K562 (cell line): ENCODE measurements around the gene TUFM. TPM values are rescaled to one million over a fixed set of nuclear protein-coding genes. Genes with fewer than 3 reads are reported as not detected.

Source experiments
- EHMT2 ChIP-seq: fragments of 450-650 bp; IDR thresholded peaks from 2 replicates; pipeline ENCODE4 v1.6.1; 2018; ENCODE audit warnings: antibody characterized with exemption
- ETV5 ChIP-seq: sonication (generic); formaldehyde crosslinking; IDR thresholded peaks from 2 replicates; pipeline ENCODE4 v1.4.0; 2020; ENCODE audit warnings: low read depth, mild to moderate bottlenecking, missing genetic modification reagents
- HINFP ChIP-seq: fragments of 450-650 bp; conservative IDR thresholded peaks from 2 replicates; pipeline ENCODE4 v1.6.1; 2016; ENCODE audit warnings: missing genetic modification characterization, low read depth, mild to moderate bottlenecking, control low read depth, missing compliant biosample characterization
- HNRNPUL1 ChIP-seq: fragments of 200-400 bp; formaldehyde crosslinking; IDR thresholded peaks from 2 replicates; pipeline ENCODE4 v1.6.1; 2017; ENCODE audit warnings: low read length
- JUND ChIP-seq, 2 experiments: IDR thresholded peaks; 2 replicates in 1 of 2; 3 replicates in 1 of 2; pipeline ENCODE4 v1.6.1; 2011; ENCODE audit warnings: borderline replicate concordance in 2 of 2, low read depth in 2 of 2, low read length in 2 of 2, improper control_type of control experiment in 1 of 2, missing biosample characterization in 1 of 2, missing genetic modification characterization in 1 of 2, missing genetic modification reagents in 1 of 2
- MGA ChIP-seq: fragments of 450-650 bp; IDR thresholded peaks from 2 replicates; pipeline ENCODE4 v1.6.1; 2016; ENCODE audit warnings: mild to moderate bottlenecking, moderate library complexity
- NR2C2 ChIP-seq, 2 experiments: fragments of 200-800 bp in 1 of 2; sonication (Bioruptor generic) in 1 of 2; sonication (generic) in 1 of 2; formaldehyde crosslinking in 1 of 2; IDR thresholded peaks; 2 replicates each; pipeline versions ENCODE4 v1.6.1 to v1.8.0; 2016 to 2022; ENCODE audit warnings: mild to moderate bottlenecking in 1 of 2, missing compliant biosample characterization in 1 of 2, missing genetic modification characterization in 1 of 2, missing genetic modification reagents in 1 of 2
- NR3C1 ChIP-seq: sonication (generic); formaldehyde crosslinking; IDR thresholded peaks from 2 replicates; pipeline ENCODE4 v1.8.1; 2022; ENCODE audit warnings: missing genetic modification reagents
- RUNX1 ChIP-seq: sonication (generic); IDR thresholded peaks from 2 replicates; pipeline ENCODE4 v1.6.1; 2016; ENCODE audit warnings: antibody characterized with exemption, low read depth
- SPI1 ChIP-seq: IDR thresholded peaks from 2 replicates; pipeline ENCODE4 v1.6.1; 2011; ENCODE audit warnings: low read depth, low read length, control low read depth, borderline replicate concordance
- TARDBP ChIP-seq: fragments of 450-650 bp; IDR thresholded peaks from 2 replicates; pipeline ENCODE4 v1.6.1; 2016
- ZNF561 ChIP-seq: fragments of 450-650 bp; formaldehyde crosslinking; conservative IDR thresholded peaks from 2 replicates; pipeline ENCODE4 v1.4.0; 2020; ENCODE audit warnings: mild to moderate bottlenecking, moderate library complexity
- polyA plus RNA-seq, 8 experiments: library from polyadenylated mRNA; depleted of rRNA in 4 of 8; stranded (reverse) in 5 of 8; unstranded in 3 of 8; fragments of >200 nt; fragmentation: Nextera tagmentation in 2 of 8; fragmentation: Illumina TruSeq in 1 of 8; extraction: Ambion mirVana in 2 of 8; extraction: Trizol in 1 of 8; gene quantifications; 2 replicates each; pipeline versions ENCODE4 v1.2.1 to v1.2.3, GENCODE V29; 2011 to 2014; ENCODE audit warnings: inconsistent platforms in 1 of 8, missing spikeins in 1 of 8
- total RNA-seq, 7 experiments: library from RNA; depleted of rRNA in 6 of 7; stranded (reverse); fragments of >200 nt in 6 of 7; fragmentation: Illumina TruSeq in 2 of 7; extraction: Trizol in 2 of 7; gene quantifications; 2 replicates each; pipeline versions ENCODE4 v1.2.1 to v1.2.3, GENCODE V29; 2011 to 2021; ENCODE audit warnings: low replicate concordance in 1 of 7
- TF ChIP-seq, protein P1 (sequence below): fragments of 450-650 bp; IDR thresholded peaks from 2 replicates; pipeline ENCODE4 v1.6.1; 2016

Gene TUFM
- total and polyA plus RNA-seq, 9 of the 15 experiments (the other 6 are each of a cell fraction or from before 2014, with no cell fraction given): 34.1 to 434 (median 256) TPM

- TF ChIP-seq MGA: no peak
- no peak for TF ChIP-seq TARDBP
- no peak for TF ChIP-seq NR3C1
- TF ChIP-seq NR2C2 (CRISPR knock-in tag; IDR thresholded peaks at IDR 0.05): no peak
- 0 out of 2 replicates have a peak, but pooled peaks have one; percentile 15 for TF ChIP-seq NR2C2 (tag; IDR thresholded peaks at IDR 0.05)
- TF ChIP-seq SPI1: no peak
- TF ChIP-seq JUND (IDR thresholded peaks at IDR 0.05; ENCODE audit: borderline replicate concordance, low read depth, low read length): peak; percentile 59; the same call in 1 of the 2 replicates
- TF ChIP-seq JUND (tag; IDR thresholded peaks at IDR 0.05; ENCODE audit: borderline replicate concordance, low read depth, low read length): no peak
- no peak for TF ChIP-seq ZNF561 (CRISPR knock-in tag)
- no peak for TF ChIP-seq EHMT2
- TF ChIP-seq RUNX1: no peak
- TF ChIP-seq HNRNPUL1: no peak
- no peak for TF ChIP-seq HINFP (tag)
- TF ChIP-seq ETV5 (CRISPR knock-in tag): no peak
- TF ChIP-seq, protein P1, sequence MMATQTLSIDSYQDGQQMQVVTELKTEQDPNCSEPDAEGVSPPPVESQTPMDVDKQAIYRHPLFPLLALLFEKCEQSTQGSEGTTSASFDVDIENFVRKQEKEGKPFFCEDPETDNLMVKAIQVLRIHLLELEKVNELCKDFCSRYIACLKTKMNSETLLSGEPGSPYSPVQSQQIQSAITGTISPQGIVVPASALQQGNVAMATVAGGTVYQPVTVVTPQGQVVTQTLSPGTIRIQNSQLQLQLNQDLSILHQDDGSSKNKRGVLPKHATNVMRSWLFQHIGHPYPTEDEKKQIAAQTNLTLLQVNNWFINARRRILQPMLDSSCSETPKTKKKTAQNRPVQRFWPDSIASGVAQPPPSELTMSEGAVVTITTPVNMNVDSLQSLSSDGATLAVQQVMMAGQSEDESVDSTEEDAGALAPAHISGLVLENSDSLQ: no peak
These were observed 7.0 kb downstream of the TUFM start (continued) for GRCh38 chr16:28839004-28839639.
